GM12878 (cell line): ENCODE results near the gene SLC35F6. TPM values are rescaled to one million over a fixed set of nuclear protein-coding genes. Genes with fewer than 3 reads are reported as not detected.

Source experiments
- ATAC-seq: fragments of 200-7000 bp; cut with Tn5 transposase; 3 replicates; pipeline ENCODE4 v1.9.1; 2020; ENCODE audit warnings: mild to moderate bottlenecking, moderate library complexity
- BruUV-seq: library from RNA; stranded (reverse); fragments of 400-500 nt; replicated peaks from 2 replicates; lab custom pipeline; 2021; lab: Mats Ljungman, UMichigan
- CTCF ChIA-PET: fragments of 300-600 bp; sonication (Branson Sonifier 250); formaldehyde crosslinking; extraction: SDS; loops from one replicate; lab custom pipeline; 2021; ENCODE audit warnings: inconsistent platforms; lab: Yijun Ruan, JAX
- POLR2A ChIA-PET: fragments of 350-600 bp; formaldehyde crosslinking; extraction: SDS; loops from one replicate; lab custom pipeline; 2021; ENCODE audit warnings: inconsistent platforms; lab: Charles Lee
- RAD21 ChIA-PET: fragments of 300-600 bp; sonication (Branson Sonifier 250); formaldehyde crosslinking; loops from one replicate; lab custom pipeline; 2023; ENCODE audit warnings: antibody characterized with exemption; ENCODE audit not compliant: unreplicated experiment; lab: Charles Lee
- SMC1A ChIA-PET: fragments of 300-600 bp; sonication (Branson Sonifier 250); formaldehyde crosslinking; loops from one replicate; lab custom pipeline; 2023; ENCODE audit not compliant: unreplicated experiment, uncharacterized antibody; lab: Charles Lee
- DNase-seq: peaks from one replicate; pipeline ENCODE4 v3.0.0-alpha.2; 2011; ENCODE audit warnings: low read depth, low spot score
- FAIRE-seq: peaks from 3 replicates; lab custom pipeline; 2011; peaks lifted over from hg19 to GRCh38; lab: Jason Lieb, UNC
- H2AFZ ChIP-seq: 2 replicates; pipeline ENCODE4 v1.6.0; 2011; ENCODE audit warnings: low read depth, low read length, control low read depth; ENCODE audit not compliant: control insufficient read depth
- H3K27ac ChIP-seq: 2 replicates; pipeline ENCODE4 v1.5.1; 2011; ENCODE audit warnings: control low read depth; ENCODE audit not compliant: control insufficient read depth, insufficient read depth
- H3K27me3 ChIP-seq, 2 experiments: replicated peaks in 1 of 2; 2 replicates each; pipeline versions ENCODE4 v1.6.0 to v1.6.1; 2011; ENCODE audit warnings: low read length in 1 of 2; ENCODE audit not compliant: control insufficient read depth in 2 of 2, insufficient read depth in 2 of 2
- H3K36me3 ChIP-seq, 2 experiments: 2 replicates each; pipeline ENCODE4 v1.5.1; 2011; ENCODE audit warnings: low read length in 1 of 2; ENCODE audit not compliant: control insufficient read depth in 2 of 2, insufficient read depth in 2 of 2
- H3K4me1 ChIP-seq: 2 replicates; pipeline ENCODE4 v1.6.1; 2011; ENCODE audit warnings: mild to moderate bottlenecking, low read length, moderate library complexity, mixed read lengths; ENCODE audit not compliant: control insufficient read depth, insufficient read depth
- H3K4me2 ChIP-seq: 2 replicates; pipeline ENCODE4 v1.6.0; 2011; ENCODE audit warnings: control low read depth; ENCODE audit not compliant: control insufficient read depth, insufficient read depth
- H3K4me3 ChIP-seq: fragments of 200-600 bp; sonication (generic); 2 replicates; pipeline ENCODE4 v1.5.1; 2016
- H3K79me2 ChIP-seq: 2 replicates; pipeline ENCODE4 v1.6.0; 2011; ENCODE audit warnings: low read length; ENCODE audit not compliant: control insufficient read depth, insufficient read depth
- H3K9ac ChIP-seq: 2 replicates; pipeline ENCODE4 v1.8.0; 2011; ENCODE audit warnings: low read length, control low read depth, mixed read lengths; ENCODE audit not compliant: control insufficient read depth, insufficient read depth
- H3K9me3 ChIP-seq: replicated peaks from 3 replicates; pipeline ENCODE4 v1.5.1; 2011; ENCODE audit warnings: mild to moderate bottlenecking, low read length; ENCODE audit not compliant: control insufficient read depth, insufficient read depth
- H4K20me1 ChIP-seq: 2 replicates; pipeline ENCODE4 v1.6.0; 2011; ENCODE audit not compliant: control insufficient read depth, insufficient read depth
- EZH2 ChIP-seq: IDR thresholded peaks from 2 replicates; pipeline ENCODE4 v1.6.1; 2012; ENCODE audit warnings: low read depth, mild to moderate bottlenecking, control low read depth, inconsistent platforms, low read length, borderline replicate concordance; ENCODE audit not compliant: control insufficient read depth
- SMC3 ChIP-seq: IDR thresholded peaks from 2 replicates; pipeline ENCODE4 v1.6.1; 2011; ENCODE audit warnings: low read length, improper control_type of control experiment, borderline replicate concordance
- YY1 ChIP-seq: IDR thresholded peaks from 2 replicates; pipeline ENCODE4 v1.6.1; 2011; ENCODE audit warnings: low read depth, mild to moderate bottlenecking, low read length
- ZNF207 ChIP-seq: fragments of 450-650 bp; IDR thresholded peaks from 2 replicates; pipeline ENCODE4 v1.6.1; 2014; ENCODE audit warnings: antibody characterized with exemption, mild to moderate bottlenecking, borderline replicate concordance
- ZNF384 ChIP-seq: IDR thresholded peaks from 2 replicates; pipeline ENCODE4 v1.6.1; 2012; ENCODE audit warnings: low read depth, mild to moderate bottlenecking, low read length, improper control_type of control experiment, borderline replicate concordance
- ZNF592 ChIP-seq: fragments of 450-650 bp; IDR thresholded peaks from 2 replicates; pipeline ENCODE4 v1.6.1; 2017; ENCODE audit warnings: mild to moderate bottlenecking, moderate library complexity
- WGBS: methylation state at CpG from one replicate; pipeline ENCODE4 v1.1.6; 2016; ENCODE audit warnings: low lambda C conversion rate; ENCODE audit not compliant: insufficient replicate concordance, insufficient coverage; ENCODE audit errors: missing lambda C conversion rate; 5-methylcytosine and 5-hydroxymethylcytosine counted together
- in situ Hi-C: fragments of 300-500 bp; cut with MboI; formaldehyde crosslinking; loops from 9 replicates; pipeline ENCODE4 v1.14.3; 2018; ENCODE audit warnings: mixed read lengths
- intact Hi-C: fragments of 100-400 bp; cut with micrococcal nuclease; formaldehyde crosslinking; loops from one replicate; pipeline ENCODE4 v1.14.2; 2022; ENCODE audit not compliant: unreplicated experiment
- polyA plus RNA-seq, 11 experiments: library from polyadenylated mRNA; depleted of rRNA in 4 of 11; unstranded in 6 of 11; stranded (reverse) in 5 of 11; fragments of >200 nt; fragmentation: Nextera tagmentation in 4 of 11; fragmentation: Illumina TruSeq in 1 of 11; extraction: Ambion mirVana in 4 of 11; extraction: Trizol in 1 of 11; gene quantifications; 1 replicate in 1 of 11; 2 replicates in 10 of 11; pipeline versions ENCODE4 v1.2.1 to v1.2.3, GENCODE V29; 2011 to 2016; ENCODE audit warnings: inconsistent platforms in 2 of 11, missing spikeins in 2 of 11, low read depth in 1 of 11
- total RNA-seq, 4 experiments: library from RNA; depleted of rRNA in 3 of 4; stranded (reverse); fragments of >200 nt in 3 of 4; fragmentation: Illumina TruSeq in 1 of 4; extraction: Trizol in 1 of 4; gene quantifications; 2 replicates each; pipeline versions ENCODE4 v1.2.1 to v1.2.3, GENCODE V29; 2013 to 2021

SLC35F6 gene
- total and polyA plus RNA-seq, 10 of the 15 experiments (the other 5 are each of a cell fraction or from before 2014, with no cell fraction given) = 4.0 to 10.5 (median 8.0) TPM

- peak; percentile 33; the same call in 1 of the 2 replicates for TF ChIP-seq YY1
- no peak for TF ChIP-seq ZNF384
- no peak for TF ChIP-seq EZH2
These were observed 6.0 kb upstream of the SLC35F6 start (continued) for GRCh38 chr2:26757873-26758789.

GRCh38 chr2:26758790-26759321 is 5.2 kb upstream of the SLC35F6 start:
- in situ Hi-C loops = no loop called here
- no peak overlapping the region for H3K4me3 ChIP-seq
- H3K79me2 ChIP-seq = no peaks in the 10 kb centered on the region
- no peak overlapping the region for H3K9ac ChIP-seq
- H3K4me1 ChIP-seq = peaks cover 18% of the 10 kb centered on the region
- H3K27me3 ChIP-seq = no peaks in the 10 kb centered on the region
- RAD21 ChIA-PET = no interaction called here
- intact Hi-C loops = no loop called here
- CTCF ChIA-PET = no interaction called here
- no peaks in the 10 kb centered on the region for H3K9me3 ChIP-seq
- DNase-seq (no peak), FAIRE-seq (no peak)
- H3K27ac ChIP-seq = peak overlapping the region; percentile 58; the same call in 1 of the 2 replicates
- H3K36me3 ChIP-seq = no peaks in the 10 kb centered on the region
- SMC1A ChIA-PET = no interaction called here
- POLR2A ChIA-PET = no interaction called here
- no peaks in the 10 kb centered on the region for H4K20me1 ChIP-seq
- BruUV-seq = no TSS peak
- H3K4me2 ChIP-seq = no peak overlapping the region
- no peak overlapping the region for H2AFZ ChIP-seq
- no peak for TF ChIP-seq ZNF207
- no peak for TF ChIP-seq ZNF592
- no peak for TF ChIP-seq SMC3
- TF ChIP-seq, all 136 proteins: peak for 0
- ATAC-seq = no peak
- WGBS = 74% methylated on average over 7 of the region's 7 CpGs
